Progenitor cell of endocrine pancreas (in vitro differentiated cells): Measurements from ENCODE around the gene SAT2. TPM values are rescaled to one million over a fixed set of nuclear protein-coding genes. Genes with fewer than 3 reads are reported as not detected.

Experiments used
- DNase-seq: peaks from one replicate; pipeline ENCODE4 v3.0.0; 2021; ENCODE audit warnings: low spot score; ENCODE audit not compliant: unreplicated experiment
- H3K27ac Mint-ChIP-seq: 2 replicates; pipeline ENCODE4 v1.8.0; 2021; ENCODE audit warnings: mild to moderate bottlenecking, moderate library complexity, mixed read lengths
- H3K27me3 Mint-ChIP-seq: 2 replicates; pipeline ENCODE4 v1.8.0; 2021; ENCODE audit warnings: mixed read lengths
- H3K36me3 Mint-ChIP-seq: 2 replicates; pipeline ENCODE4 v1.8.0; 2022; ENCODE audit warnings: mixed read lengths; ENCODE audit not compliant: insufficient read depth
- H3K4me1 Mint-ChIP-seq: 2 replicates; pipeline ENCODE4 v1.8.0; 2021; ENCODE audit warnings: low read depth, mixed read lengths
- H3K4me3 Mint-ChIP-seq: 2 replicates; pipeline ENCODE4 v1.8.0; 2021; ENCODE audit warnings: low read depth, mild to moderate bottlenecking, moderate library complexity, mixed read lengths
- H3K9me3 Mint-ChIP-seq: 2 replicates; pipeline ENCODE4 v1.8.0; 2021; ENCODE audit warnings: low read depth, mixed read lengths
- total RNA-seq: library from RNA; stranded (reverse); gene quantifications from 2 replicates; pipeline ENCODE4 v1.2.1, GENCODE V29; 2021
- TF ChIP-seq, protein P1 (sequence below): fragments of 200-600 bp; sonication (generic); IDR thresholded peaks from one replicate; pipeline ENCODE4 v1.5.0; 2021; ENCODE audit warnings: antibody characterized with exemption, mild to moderate bottlenecking; ENCODE audit not compliant: unreplicated experiment

SAT2 gene
- total RNA-seq, 1 donor from 2014 or later = 108 TPM

DNA sequence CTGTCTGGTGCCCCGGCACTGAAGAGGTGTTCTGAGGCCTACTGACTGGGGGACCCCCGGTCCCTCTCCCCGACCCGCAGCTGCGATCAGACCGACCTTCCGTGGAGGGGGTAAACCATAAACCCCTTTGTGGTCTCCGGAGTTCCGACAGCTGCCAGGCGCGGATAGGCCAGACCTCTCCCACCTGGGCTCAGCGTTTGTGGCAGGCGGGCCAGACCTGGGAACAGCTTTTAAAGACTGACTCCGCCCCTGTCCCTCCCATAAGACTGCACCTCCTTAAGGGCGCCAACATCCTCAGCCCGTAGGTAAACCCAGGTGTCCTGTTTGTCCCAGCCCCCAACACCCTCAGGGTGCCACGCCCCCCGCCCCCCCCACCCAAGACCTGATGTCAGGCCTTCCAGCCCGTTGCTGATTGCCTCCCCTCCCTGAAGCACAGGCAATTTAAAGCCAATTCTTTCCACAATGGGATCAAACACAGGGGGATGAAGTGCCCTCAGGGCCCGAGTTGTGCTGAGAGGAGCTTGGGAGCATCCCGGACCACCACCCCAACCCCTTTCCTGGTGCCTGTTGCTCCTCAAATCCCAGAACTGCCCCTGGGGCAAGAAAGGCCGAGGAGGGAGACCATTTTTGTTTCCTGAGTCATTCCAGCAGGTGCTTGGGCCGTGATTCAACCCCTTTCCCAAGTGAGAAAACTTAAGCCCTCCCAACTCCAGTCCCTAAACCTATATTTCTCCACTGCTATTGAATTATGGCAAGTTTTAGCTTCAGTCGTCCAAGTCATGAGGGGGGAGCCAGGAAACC is 37.5 kb downstream of the SAT2 start, which contains the start of gene SOX15:
TSS of gene SOX15 (minus strand) at position 204 of the 801 bp plus-strand sequence. CDS start 418 bp downstream, outside the sequence.
- Mint-ChIP-seq H3K27ac (peak within 1 kb of the TSS; percentile 76), H3K27me3 (no peaks in the 10 kb centered on the region), H3K4me3 (no peak within 1 kb of the TSS), H3K4me1 (peaks cover 3% of the 10 kb centered on the region), H3K36me3 (peaks cover 35% of the 10 kb centered on the region), H3K9me3 (no peaks in the 10 kb centered on the region)
- no peak for DNase-seq
- TF ChIP-seq, protein P1, sequence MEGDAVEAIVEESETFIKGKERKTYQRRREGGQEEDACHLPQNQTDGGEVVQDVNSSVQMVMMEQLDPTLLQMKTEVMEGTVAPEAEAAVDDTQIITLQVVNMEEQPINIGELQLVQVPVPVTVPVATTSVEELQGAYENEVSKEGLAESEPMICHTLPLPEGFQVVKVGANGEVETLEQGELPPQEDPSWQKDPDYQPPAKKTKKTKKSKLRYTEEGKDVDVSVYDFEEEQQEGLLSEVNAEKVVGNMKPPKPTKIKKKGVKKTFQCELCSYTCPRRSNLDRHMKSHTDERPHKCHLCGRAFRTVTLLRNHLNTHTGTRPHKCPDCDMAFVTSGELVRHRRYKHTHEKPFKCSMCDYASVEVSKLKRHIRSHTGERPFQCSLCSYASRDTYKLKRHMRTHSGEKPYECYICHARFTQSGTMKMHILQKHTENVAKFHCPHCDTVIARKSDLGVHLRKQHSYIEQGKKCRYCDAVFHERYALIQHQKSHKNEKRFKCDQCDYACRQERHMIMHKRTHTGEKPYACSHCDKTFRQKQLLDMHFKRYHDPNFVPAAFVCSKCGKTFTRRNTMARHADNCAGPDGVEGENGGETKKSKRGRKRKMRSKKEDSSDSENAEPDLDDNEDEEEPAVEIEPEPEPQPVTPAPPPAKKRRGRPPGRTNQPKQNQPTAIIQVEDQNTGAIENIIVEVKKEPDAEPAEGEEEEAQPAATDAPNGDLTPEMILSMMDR = no peak

- no peaks in the 10 kb centered on the region for H3K9me3 Mint-ChIP-seq
- H3K4me3 Mint-ChIP-seq = no peak overlapping the region
- H3K27me3 Mint-ChIP-seq = no peaks in the 10 kb centered on the region
- H3K4me1 Mint-ChIP-seq = peaks cover 6% of the 10 kb centered on the region
- TF ChIP-seq, protein P1 = peak; percentile 88
- H3K36me3 Mint-ChIP-seq = peaks cover 33% of the 10 kb centered on the region
- DNase-seq = peak; percentile 58
- H3K27ac Mint-ChIP-seq = no peak overlapping the region
Observed at GRCh38 chr17:7589204-7589868, 38.3 kb downstream of the SAT2 start.

DNA sequence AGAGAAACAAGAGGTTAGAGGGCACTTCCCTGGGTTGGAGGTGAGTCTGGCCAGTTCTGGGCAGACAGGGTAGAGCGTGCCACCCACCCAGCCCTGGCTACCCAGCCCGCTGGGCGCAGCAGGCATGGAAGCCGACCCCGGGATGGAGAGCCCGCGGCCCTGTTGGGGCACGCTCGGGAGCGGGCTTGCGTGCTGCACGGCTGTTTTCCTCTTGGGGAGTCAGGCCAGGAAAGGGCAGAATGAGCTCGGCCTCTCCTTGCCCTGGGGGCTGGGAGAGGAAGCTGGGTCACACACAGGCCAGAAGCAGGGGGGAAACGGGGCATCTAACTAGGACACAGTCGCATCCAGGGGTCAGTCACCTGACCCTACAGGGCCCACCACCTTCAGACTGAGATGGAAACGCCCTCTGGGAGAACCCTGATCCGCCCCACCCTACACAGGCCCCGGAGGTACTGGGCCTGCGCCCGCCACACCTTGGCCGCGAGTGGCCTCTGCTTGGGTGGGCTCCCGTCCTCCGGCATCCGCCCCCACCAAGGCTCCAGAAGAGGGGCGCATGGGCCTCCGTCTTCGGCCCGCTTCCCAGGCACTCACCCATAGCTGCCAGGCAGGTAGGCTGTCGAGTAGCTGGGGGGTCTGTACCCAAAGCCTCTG is 38.9 kb downstream of the SAT2 start:
- Mint-ChIP-seq H3K27ac (no peak overlapping the region), H3K27me3 (no peaks in the 10 kb centered on the region), H3K36me3 (peaks cover 30% of the 10 kb centered on the region), H3K9me3 (no peaks in the 10 kb centered on the region), H3K4me1 (peaks cover 8% of the 10 kb centered on the region), H3K4me3 (no peak overlapping the region)
- TF ChIP-seq, protein P1 = no peak
- no peak for DNase-seq

DNA sequence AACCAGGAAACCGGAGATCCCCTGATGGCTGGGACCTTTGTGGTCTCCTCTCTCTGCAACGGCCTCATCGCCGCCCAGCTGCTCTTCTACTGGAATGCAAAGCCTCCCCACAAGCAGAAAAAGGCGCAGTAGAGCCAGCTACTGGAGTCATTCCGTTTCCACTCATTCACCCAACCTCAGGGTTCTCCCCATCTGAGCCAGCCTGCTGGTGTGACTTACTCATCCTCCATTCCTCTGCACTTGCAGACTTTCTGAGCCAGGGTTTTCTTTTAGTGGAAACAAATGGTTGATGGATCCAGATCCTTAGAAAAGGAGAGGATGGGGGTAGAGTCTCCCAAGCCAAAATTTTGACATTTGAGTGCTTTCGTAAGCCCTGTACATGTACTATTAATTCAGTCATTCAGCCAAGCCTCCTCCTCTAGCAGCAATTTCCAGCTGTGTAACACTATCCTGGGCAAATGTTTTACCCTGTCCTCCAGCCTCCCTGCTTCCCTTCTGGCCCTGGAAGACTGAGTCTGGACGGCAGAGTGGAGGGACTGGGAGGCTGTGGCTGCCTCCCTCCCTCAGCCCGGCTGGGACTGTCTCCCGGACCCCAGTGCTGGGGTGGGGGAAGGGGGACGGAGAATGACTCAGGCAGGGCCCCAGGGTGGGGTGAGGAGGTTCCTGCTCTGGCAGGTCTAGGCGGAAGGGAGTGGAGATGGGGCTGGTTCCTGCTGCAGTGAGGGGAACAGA is 40.0 kb downstream of the SAT2 start:
- TF ChIP-seq, protein P1 = no peak
- Mint-ChIP-seq H3K9me3 (no peaks in the 10 kb centered on the region), H3K4me1 (peaks cover 13% of the 10 kb centered on the region), H3K27me3 (no peaks in the 10 kb centered on the region), H3K36me3 (peaks cover 23% of the 10 kb centered on the region), H3K4me3 (no peak overlapping the region), H3K27ac (no peak overlapping the region)
- DNase-seq = no peak
